WERI-Rb-1 (cell line): ENCODE results near the gene KCNC1.

Experiments
- DNase-seq: peaks from one replicate; pipeline ENCODE4 v3.0.0-alpha.2; 2020
- H3K27ac ChIP-seq: fragments of 250-450 bp; sonication (Bioruptor Pico); 2 replicates; pipeline ENCODE4 v1.5.1; 2020; ENCODE audit warnings: mild to moderate bottlenecking, moderate library complexity
- H3K27me3 ChIP-seq: fragments of 250-450 bp; sonication (Bioruptor Pico); 2 replicates; pipeline ENCODE4 v1.5.1; 2021; ENCODE audit warnings: mild to moderate bottlenecking, low read depth, moderate library complexity; ENCODE audit not compliant: insufficient read depth, severe bottlenecking
- H3K36me3 ChIP-seq: fragments of 250-450 bp; sonication (Bioruptor Pico); 2 replicates; pipeline ENCODE4 v1.5.1; 2020; ENCODE audit warnings: mild to moderate bottlenecking, moderate library complexity
- H3K4me3 ChIP-seq: 2 replicates; pipeline ENCODE4 v1.5.1; 2011; ENCODE audit warnings: low read depth, mild to moderate bottlenecking, control low read depth, low read length
- H3K9me3 ChIP-seq: fragments of 250-450 bp; sonication (Bioruptor Pico); 2 replicates; pipeline ENCODE4 v1.5.1; 2021; ENCODE audit warnings: mild to moderate bottlenecking, moderate library complexity; ENCODE audit not compliant: severe bottlenecking
- TF ChIP-seq, protein P1 (sequence below): IDR thresholded peaks from 2 replicates; pipeline ENCODE4 v1.5.1; 2011; ENCODE audit warnings: low read depth, mild to moderate bottlenecking, control low read depth, inconsistent platforms, low read length

Gene KCNC1

DNA sequence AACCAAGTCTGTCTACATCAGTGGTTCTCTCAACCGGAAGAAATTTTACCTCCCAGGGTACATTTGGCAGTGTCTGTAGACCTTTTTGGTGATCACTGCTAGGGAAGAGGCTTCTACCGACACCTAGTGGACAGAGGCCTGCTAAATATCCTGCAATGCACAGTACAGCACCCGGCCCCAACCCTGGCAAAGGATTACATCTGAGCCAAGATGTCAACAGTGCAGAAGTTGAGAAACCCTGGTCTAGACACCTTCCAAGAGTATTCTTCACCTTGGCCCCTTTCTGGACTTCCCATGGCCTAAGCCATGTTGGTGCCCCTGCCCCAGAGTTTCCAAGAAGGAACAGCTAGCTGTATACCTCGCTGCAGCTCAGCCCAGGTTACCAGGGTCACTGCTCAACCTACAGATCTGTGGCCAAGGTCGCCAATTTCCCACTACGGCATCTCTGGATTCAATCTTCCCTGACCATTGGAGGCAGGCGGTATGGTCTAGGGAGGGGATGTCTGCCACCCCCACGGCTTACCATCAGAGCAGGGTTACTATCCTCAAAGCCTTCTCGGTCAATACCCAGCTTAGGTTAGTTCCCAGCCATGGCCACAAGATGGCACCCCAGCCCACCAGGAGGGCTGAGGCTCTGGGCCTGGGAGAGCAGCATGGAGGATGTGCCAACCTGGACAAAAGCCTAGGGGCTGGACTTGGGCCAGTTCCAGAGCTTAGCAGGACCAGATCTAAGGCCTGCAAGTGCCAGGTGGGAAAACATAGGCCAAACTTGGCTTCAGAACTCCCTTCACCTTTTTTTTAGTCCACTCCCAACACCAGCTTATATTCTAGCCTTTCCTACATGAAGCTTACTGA lies 3.7 kb upstream of the KCNC1 start:
- no peaks in the 10 kb centered on the region for H3K9me3 ChIP-seq
- peaks cover 5% of the 10 kb centered on the region for H3K36me3 ChIP-seq
- peak; percentile 92 for DNase-seq
- TF ChIP-seq, protein P1, sequence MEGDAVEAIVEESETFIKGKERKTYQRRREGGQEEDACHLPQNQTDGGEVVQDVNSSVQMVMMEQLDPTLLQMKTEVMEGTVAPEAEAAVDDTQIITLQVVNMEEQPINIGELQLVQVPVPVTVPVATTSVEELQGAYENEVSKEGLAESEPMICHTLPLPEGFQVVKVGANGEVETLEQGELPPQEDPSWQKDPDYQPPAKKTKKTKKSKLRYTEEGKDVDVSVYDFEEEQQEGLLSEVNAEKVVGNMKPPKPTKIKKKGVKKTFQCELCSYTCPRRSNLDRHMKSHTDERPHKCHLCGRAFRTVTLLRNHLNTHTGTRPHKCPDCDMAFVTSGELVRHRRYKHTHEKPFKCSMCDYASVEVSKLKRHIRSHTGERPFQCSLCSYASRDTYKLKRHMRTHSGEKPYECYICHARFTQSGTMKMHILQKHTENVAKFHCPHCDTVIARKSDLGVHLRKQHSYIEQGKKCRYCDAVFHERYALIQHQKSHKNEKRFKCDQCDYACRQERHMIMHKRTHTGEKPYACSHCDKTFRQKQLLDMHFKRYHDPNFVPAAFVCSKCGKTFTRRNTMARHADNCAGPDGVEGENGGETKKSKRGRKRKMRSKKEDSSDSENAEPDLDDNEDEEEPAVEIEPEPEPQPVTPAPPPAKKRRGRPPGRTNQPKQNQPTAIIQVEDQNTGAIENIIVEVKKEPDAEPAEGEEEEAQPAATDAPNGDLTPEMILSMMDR, result peak; percentile 89
- peak overlapping the region; percentile 44; the same call in 1 of the 2 replicates for H3K27ac ChIP-seq
- peak overlapping the region; percentile 22; the same call in 1 of the 2 replicates for H3K4me3 ChIP-seq
- no peaks in the 10 kb centered on the region for H3K27me3 ChIP-seq

DNA sequence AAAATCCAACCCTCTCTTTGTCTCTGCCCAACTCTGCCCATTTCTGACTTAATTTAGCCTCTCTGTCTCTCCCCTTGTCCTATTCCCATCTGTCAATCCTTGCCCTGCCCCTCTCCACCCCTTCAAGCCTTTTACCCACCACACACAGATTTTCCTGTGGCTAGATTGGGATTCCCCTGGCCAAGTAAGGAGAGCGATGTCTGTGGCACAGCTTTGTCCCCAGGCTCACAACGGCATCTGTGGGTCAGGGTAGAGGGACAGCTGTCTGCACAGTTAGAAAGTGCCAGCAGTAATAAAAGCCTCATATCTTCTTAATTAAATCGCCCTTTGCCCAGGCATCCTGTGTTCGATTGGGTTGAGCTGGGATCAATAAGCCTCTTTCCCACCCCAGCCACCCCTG lies 1.3 kb upstream of the KCNC1 start:
- Histone ChIP-seq H3K27me3 (no peaks in the 10 kb centered on the region), H3K36me3 (peaks cover 24% of the 10 kb centered on the region), H3K9me3 (no peaks in the 10 kb centered on the region), H3K27ac (no peak overlapping the region), H3K4me3 (no peak overlapping the region)
- TF ChIP-seq, protein P1, result no peak
- DNase-seq, result no peak

DNA sequence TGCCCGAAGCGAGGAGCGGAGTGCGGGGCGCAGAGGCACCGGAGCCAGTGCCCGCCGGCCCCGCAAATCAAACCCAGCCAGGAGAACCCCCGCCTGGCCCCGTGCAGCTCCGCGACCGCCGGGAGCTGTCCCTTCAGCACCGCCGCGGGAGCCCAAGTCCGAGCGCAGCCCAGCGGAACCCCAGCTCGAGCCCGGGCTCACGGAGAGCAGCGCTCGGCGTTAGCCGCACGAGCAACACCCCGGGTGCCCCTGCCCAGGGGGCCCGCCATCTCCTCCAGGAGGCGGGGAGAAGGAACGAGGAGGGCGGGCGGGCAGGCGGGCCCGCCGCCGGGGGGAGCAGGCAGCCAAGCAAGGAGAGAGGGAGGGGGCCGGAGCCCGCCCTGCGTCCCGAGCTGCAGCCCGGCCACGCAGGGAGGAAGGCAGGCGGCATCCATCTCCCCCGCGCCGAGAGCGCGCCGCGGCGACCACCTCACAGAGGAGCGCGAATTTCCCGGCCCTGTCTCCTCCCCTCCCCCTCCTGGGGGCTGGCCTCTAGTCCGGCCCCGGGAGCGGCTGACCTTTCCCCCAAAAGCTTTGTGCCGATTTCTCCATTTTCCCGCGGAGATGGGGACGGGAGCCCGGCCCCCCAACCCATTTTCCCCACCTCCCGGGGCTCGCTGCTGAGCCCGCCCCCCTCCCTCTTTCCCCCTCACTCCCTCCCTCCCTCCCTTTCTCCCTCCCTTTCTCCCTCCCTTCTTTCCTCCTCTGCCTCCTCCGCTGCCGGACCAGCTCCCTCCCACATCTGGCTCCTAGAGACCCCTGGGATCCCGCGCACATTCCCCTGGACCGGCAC lies 621 bp downstream of the KCNC1 start:
- Histone ChIP-seq H3K36me3 (peaks cover 38% of the 10 kb centered on the region), H3K27ac (peak overlapping the region; percentile 91), H3K4me3 (peak overlapping the region; percentile 80), H3K27me3 (no peaks in the 10 kb centered on the region), H3K9me3 (no peaks in the 10 kb centered on the region)
- DNase-seq, result peak; percentile 63
- TF ChIP-seq, protein P1, result no peak

DNA sequence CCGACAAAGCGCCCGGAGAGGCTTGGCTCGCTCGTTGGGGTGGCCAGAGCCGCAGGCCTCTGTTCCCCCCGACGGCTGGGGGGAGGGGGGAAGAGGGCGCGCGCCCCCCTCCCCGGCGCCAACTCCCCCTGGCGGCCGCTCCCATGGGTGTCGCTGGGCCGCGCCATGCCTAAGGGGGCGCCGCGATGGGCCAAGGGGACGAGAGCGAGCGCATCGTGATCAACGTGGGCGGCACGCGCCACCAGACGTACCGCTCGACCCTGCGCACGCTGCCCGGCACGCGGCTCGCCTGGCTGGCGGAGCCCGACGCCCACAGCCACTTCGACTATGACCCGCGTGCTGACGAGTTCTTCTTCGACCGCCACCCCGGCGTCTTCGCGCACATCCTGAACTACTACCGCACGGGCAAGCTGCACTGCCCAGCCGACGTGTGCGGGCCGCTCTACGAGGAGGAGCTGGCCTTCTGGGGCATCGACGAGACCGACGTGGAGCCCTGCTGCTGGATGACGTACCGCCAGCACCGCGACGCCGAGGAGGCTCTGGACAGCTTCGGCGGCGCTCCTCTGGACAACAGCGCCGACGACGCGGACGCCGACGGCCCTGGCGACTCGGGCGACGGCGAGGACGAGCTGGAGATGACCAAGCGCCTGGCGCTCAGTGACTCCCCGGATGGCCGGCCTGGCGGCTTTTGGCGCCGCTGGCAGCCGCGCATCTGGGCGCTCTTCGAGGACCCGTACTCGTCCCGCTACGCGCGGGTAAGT lies 1.4 kb downstream of the KCNC1 start:
- Histone ChIP-seq H3K9me3 (no peaks in the 10 kb centered on the region), H3K27ac (peak overlapping the region; percentile 91), H3K27me3 (no peaks in the 10 kb centered on the region), H3K36me3 (peaks cover 43% of the 10 kb centered on the region), H3K4me3 (peak overlapping the region; percentile 80)
- peak; percentile 55 for DNase-seq
- TF ChIP-seq, protein P1, result peak; percentile 69

DNA sequence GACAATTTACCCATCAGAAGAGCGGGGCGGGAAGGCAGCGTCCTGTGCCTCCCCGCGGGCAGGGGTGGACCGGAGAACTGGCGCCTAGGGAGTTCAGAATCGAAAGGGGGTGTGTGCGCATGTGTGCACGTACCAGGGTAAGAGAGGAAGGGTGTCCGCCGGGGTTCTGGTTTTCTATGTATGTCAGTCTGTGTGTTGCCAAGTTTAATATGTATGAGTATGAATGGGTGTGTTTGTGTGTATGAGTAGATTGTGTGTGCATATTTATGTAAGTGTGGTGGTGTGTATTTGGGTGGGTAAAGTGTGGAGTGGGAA lies 2.0 kb downstream of the KCNC1 start:
- Histone ChIP-seq H3K4me3 (peak overlapping the region; percentile 6), H3K27me3 (no peaks in the 10 kb centered on the region), H3K27ac (no peak overlapping the region), H3K36me3 (peaks cover 46% of the 10 kb centered on the region), H3K9me3 (no peaks in the 10 kb centered on the region)
- TF ChIP-seq, protein P1, result no peak
- DNase-seq, result no peak
